C4-2B (cell line): ENCODE results near the gene TMEM59.

Experiments used
- ZFX ChIP-seq: fragments of 450-650 bp; IDR thresholded peaks from 2 replicates; pipeline ENCODE4 v1.6.1; 2017
- TF ChIP-seq, protein P1 (sequence below): fragments of 450-650 bp; conservative IDR thresholded peaks from 2 replicates; pipeline ENCODE4 v1.5.1; 2017; ENCODE audit warnings: mild to moderate bottlenecking

DNA sequence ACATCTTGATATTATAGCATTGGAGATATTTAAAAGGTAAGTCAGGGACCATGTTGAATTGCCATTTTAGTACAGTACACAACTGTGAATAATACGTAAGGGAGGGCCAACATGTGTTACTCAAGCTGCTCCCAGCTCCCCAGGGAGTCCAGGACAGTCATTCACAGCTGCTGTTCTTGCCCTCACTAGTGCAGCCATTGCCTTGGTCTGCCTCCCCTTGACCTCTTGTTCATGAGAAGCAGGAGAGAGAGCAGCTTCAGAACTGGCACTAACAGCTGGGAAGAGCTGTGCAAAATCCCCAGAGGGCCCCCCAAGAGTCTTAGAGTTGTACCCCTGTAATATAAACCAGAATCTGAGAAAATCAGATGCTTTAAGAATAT, 16.8 kb upstream of the TMEM59 start:
- TF ChIP-seq, protein P1, sequence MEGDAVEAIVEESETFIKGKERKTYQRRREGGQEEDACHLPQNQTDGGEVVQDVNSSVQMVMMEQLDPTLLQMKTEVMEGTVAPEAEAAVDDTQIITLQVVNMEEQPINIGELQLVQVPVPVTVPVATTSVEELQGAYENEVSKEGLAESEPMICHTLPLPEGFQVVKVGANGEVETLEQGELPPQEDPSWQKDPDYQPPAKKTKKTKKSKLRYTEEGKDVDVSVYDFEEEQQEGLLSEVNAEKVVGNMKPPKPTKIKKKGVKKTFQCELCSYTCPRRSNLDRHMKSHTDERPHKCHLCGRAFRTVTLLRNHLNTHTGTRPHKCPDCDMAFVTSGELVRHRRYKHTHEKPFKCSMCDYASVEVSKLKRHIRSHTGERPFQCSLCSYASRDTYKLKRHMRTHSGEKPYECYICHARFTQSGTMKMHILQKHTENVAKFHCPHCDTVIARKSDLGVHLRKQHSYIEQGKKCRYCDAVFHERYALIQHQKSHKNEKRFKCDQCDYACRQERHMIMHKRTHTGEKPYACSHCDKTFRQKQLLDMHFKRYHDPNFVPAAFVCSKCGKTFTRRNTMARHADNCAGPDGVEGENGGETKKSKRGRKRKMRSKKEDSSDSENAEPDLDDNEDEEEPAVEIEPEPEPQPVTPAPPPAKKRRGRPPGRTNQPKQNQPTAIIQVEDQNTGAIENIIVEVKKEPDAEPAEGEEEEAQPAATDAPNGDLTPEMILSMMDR, result no peak
- TF ChIP-seq ZFX, result no peak
